Nasal cavity respiratory epithelium epithelial cell of viscerocranial mucosa (primary cell): ENCODE measurements around the gene ELFN1. TPM values are rescaled to one million over a fixed set of nuclear protein-coding genes. Genes with fewer than 3 reads are reported as not detected.

Experiments
- total RNA-seq: library from RNA; depleted of rRNA; stranded (reverse); fragments of >200 nt; gene quantifications from 2 replicates; pipeline ENCODE4 v1.2.3, GENCODE V29; 2014

ELFN1 gene
- under 0.01 and 0.57 TPM in 2 replicates for total RNA-seq

GRCh38 chr7:1669954-1670893, at the start of gene ELFN1:
Gene ELFN1 (plus strand): TSS chr7:1670277. CDS start chr7:1744597, 74,320 bp downstream.

Other genes with a start within 250 kb of the ELFN1 start
- 6.2 and 33.7 TPM in 2 replicates for gene MICALL2, start 210.8 kb upstream of the ELFN1 start, total RNA-seq
- gene INTS1, start 165.9 kb upstream of the ELFN1 start, total RNA-seq, result 23.2 and 55.6 TPM in 2 replicates
- 31.8 and 40.9 TPM in 2 replicates for gene MAFK, start 139.6 kb upstream of the ELFN1 start, total RNA-seq
- 8.5 and 22.2 TPM in 2 replicates for gene TMEM184A, start 114.1 kb upstream of the ELFN1 start, total RNA-seq
- 37.9 and 56.0 TPM in 2 replicates for gene PSMG3, start 100.2 kb upstream of the ELFN1 start, total RNA-seq